Endodermal cell (in vitro differentiated cells): ENCODE data around the gene SURF6. TPM values are rescaled to one million over a fixed set of nuclear protein-coding genes. Genes with fewer than 3 reads are reported as not detected.
"Not testable (repeated sequence)": the region's sequence is repeated elsewhere in the genome, so short reads cannot be mapped to it uniquely, and the experiment has no call there.

ENCODE experiments used
- DNase-seq: peaks from one replicate; pipeline ENCODE4 v3.0.0-alpha.2; 2017
- H3K27ac ChIP-seq: 2 replicates; pipeline ENCODE4 v1.5.1; 2013; ENCODE audit warnings: mild to moderate bottlenecking, low read depth, low read length, moderate library complexity
- H3K27me3 ChIP-seq: 2 replicates; pipeline ENCODE4 v1.6.1; 2013; ENCODE audit warnings: mild to moderate bottlenecking, low read length, moderate library complexity; ENCODE audit not compliant: insufficient read depth, control insufficient read depth, poor library complexity, severe bottlenecking
- H3K36me3 ChIP-seq: 2 replicates; pipeline ENCODE4 v1.7.0; 2013; ENCODE audit warnings: mild to moderate bottlenecking, low read length, moderate library complexity; ENCODE audit not compliant: control insufficient read depth, insufficient read depth
- H3K4me1 ChIP-seq: one replicate; pipeline ENCODE4 v1.7.0; 2013; ENCODE audit warnings: low read length; ENCODE audit not compliant: control insufficient read depth, insufficient read depth
- H3K4me3 ChIP-seq: 2 replicates; pipeline ENCODE4 v1.5.1; 2013; ENCODE audit warnings: mild to moderate bottlenecking, low read length, moderate library complexity
- H3K9ac ChIP-seq: 2 replicates; pipeline ENCODE4 v1.6.1; 2013; ENCODE audit warnings: mild to moderate bottlenecking, low read length, moderate library complexity; ENCODE audit not compliant: poor library complexity, severe bottlenecking; ENCODE audit errors: extremely low read depth
- H3K9me3 ChIP-seq: 2 replicates; pipeline ENCODE4 v1.6.1; 2013; ENCODE audit warnings: mild to moderate bottlenecking, low read length, moderate library complexity; ENCODE audit not compliant: control insufficient read depth
- H3K27ac Mint-ChIP-seq: 2 replicates; pipeline ENCODE4 v1.8.0; 2020; ENCODE audit warnings: mixed read lengths
- H3K27me3 Mint-ChIP-seq: 2 replicates; pipeline ENCODE4 v1.8.0; 2021; ENCODE audit warnings: mild to moderate bottlenecking, mixed read lengths; ENCODE audit not compliant: insufficient read depth
- H3K36me3 Mint-ChIP-seq: 2 replicates; pipeline ENCODE4 v1.8.0; 2020; ENCODE audit warnings: low read depth, mixed read lengths
- H3K4me1 Mint-ChIP-seq: 2 replicates; pipeline ENCODE4 v1.8.0; 2020; ENCODE audit warnings: mixed read lengths
- H3K4me3 Mint-ChIP-seq: 2 replicates; pipeline ENCODE4 v1.8.0; 2020; ENCODE audit warnings: mild to moderate bottlenecking, moderate library complexity, mixed read lengths
- H3K9me3 Mint-ChIP-seq: 2 replicates; pipeline ENCODE4 v1.8.0; 2020; ENCODE audit warnings: mild to moderate bottlenecking, mixed read lengths
- whole genome bisulfite sequencing, 2 experiments: methylation state at CpG; one replicate each; pipeline versions ENCODE4 v1.1.5 to v1.1.7; 2013; ENCODE audit warnings: missing lambda C conversion rate in 2 of 2, mixed read lengths in 1 of 2; ENCODE audit not compliant: insufficient coverage in 1 of 2, insufficient read length in 1 of 2; 5-methylcytosine and 5-hydroxymethylcytosine counted together
- total RNA-seq, 2 donors: library from RNA; stranded (reverse); fragmentation: NEBNext Ultra II Directional in 1 of 2; extraction: Animal tissue kit (Norgen Biotek cat#: 25700) in 1 of 2; gene quantifications; 2 replicates in 1 of 2; 3 replicates in 1 of 2; pipeline ENCODE4 v1.2.1, GENCODE V29; 2021
- TF ChIP-seq, protein P1 (sequence below): fragments of 200-600 bp; sonication (generic); conservative IDR thresholded peaks from 2 replicates; pipeline ENCODE4 v1.5.0; 2021; ENCODE audit warnings: antibody characterized with exemption, mild to moderate bottlenecking

The SURF6 gene
- total RNA-seq, 2 donors from 2014 or later: 22.9 to 27.5 TPM

DNA sequence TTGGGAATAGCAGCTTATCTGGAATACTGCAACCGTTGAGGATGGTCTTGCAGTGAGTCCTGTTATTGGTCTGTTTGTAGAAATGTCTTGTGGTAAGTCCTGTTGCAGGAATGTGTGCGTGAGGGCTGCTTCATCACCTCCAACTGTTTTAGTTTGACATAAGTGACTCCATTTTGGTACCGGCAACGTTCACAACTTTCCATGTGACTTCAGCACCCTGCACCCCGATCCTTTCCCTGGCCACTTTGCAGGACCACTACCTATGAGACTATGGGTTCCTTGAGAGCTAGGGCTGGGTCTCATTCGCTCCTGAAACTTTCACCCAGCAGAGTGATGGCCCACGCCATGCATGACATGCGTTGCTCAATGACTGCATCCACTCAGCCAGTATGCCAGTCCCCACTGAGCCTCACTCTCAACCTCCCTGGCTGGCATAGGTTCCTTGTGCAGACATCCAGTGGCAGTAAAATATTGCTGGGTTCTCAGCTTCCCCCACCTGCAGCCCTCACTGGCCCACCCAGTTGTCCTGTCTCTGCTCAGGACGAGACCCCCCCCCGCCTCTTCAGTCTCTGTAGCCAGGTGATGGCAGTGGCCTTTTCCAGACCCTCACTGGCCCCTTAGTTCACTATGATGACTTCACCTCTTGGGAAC is 8.0 kb downstream of the SURF6 start:
- 92 to 99% methylated on average over 8 to 10 of the region's 10 CpGs for WGBS, 2 experiments
- Mint-ChIP-seq H3K4me3 (no peak overlapping the region), H3K9me3 (peaks cover 47% of the 10 kb centered on the region), H3K4me1 (no peaks in the 10 kb centered on the region), H3K27me3 (peaks cover 21% of the 10 kb centered on the region), H3K36me3 (peaks cover 32% of the 10 kb centered on the region), H3K27ac (no peak overlapping the region)
- H3K9ac ChIP-seq: no peak overlapping the region
- peaks cover 6% of the 10 kb centered on the region for H3K9me3 ChIP-seq
- H3K36me3 ChIP-seq: peaks cover 25% of the 10 kb centered on the region
- H3K27me3 ChIP-seq: no peaks in the 10 kb centered on the region
- TF ChIP-seq, protein P1, sequence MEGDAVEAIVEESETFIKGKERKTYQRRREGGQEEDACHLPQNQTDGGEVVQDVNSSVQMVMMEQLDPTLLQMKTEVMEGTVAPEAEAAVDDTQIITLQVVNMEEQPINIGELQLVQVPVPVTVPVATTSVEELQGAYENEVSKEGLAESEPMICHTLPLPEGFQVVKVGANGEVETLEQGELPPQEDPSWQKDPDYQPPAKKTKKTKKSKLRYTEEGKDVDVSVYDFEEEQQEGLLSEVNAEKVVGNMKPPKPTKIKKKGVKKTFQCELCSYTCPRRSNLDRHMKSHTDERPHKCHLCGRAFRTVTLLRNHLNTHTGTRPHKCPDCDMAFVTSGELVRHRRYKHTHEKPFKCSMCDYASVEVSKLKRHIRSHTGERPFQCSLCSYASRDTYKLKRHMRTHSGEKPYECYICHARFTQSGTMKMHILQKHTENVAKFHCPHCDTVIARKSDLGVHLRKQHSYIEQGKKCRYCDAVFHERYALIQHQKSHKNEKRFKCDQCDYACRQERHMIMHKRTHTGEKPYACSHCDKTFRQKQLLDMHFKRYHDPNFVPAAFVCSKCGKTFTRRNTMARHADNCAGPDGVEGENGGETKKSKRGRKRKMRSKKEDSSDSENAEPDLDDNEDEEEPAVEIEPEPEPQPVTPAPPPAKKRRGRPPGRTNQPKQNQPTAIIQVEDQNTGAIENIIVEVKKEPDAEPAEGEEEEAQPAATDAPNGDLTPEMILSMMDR: no peak
- DNase-seq: no peak
- H3K27ac ChIP-seq: no peak overlapping the region
- H3K4me3 ChIP-seq: no peak overlapping the region
- H3K4me1 ChIP-seq: no peaks in the 10 kb centered on the region

DNA sequence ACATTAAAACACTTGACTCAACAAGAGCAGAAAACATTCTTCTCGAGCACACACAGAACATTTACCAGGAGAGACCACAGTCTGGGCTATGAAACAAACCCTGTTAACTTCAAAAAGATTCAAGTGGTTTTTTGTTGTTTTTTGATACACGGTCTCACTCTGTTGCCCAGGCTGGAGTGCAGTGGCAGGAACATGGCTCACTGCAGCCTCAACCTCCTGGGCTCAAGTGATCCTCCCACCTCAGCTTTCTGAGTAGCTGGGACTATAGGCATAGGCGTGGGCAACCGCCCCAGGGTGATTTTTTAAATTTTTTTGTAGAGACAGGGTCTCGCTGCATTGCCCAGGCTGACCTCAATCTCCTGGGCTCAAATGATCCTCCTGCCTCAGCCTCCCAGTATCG is 9.0 kb downstream of the SURF6 start:
- H3K9ac ChIP-seq, H3K27ac Mint-ChIP-seq, H3K4me1 Mint-ChIP-seq, H3K9me3 ChIP-seq, H3K27me3 ChIP-seq, H3K4me3 Mint-ChIP-seq, H3K4me1 ChIP-seq, H3K4me3 ChIP-seq, H3K27ac ChIP-seq, DNase-seq: not testable (repeated sequence)
- H3K9me3 Mint-ChIP-seq: peaks cover 47% of the 10 kb centered on the region
- 60 to 91% methylated on average over 1 to 6 of the region's 6 CpGs for WGBS, 2 experiments
- peaks cover 21% of the 10 kb centered on the region for H3K27me3 Mint-ChIP-seq
- H3K36me3 Mint-ChIP-seq: peaks cover 23% of the 10 kb centered on the region
- peaks cover 16% of the 10 kb centered on the region for H3K36me3 ChIP-seq

DNA sequence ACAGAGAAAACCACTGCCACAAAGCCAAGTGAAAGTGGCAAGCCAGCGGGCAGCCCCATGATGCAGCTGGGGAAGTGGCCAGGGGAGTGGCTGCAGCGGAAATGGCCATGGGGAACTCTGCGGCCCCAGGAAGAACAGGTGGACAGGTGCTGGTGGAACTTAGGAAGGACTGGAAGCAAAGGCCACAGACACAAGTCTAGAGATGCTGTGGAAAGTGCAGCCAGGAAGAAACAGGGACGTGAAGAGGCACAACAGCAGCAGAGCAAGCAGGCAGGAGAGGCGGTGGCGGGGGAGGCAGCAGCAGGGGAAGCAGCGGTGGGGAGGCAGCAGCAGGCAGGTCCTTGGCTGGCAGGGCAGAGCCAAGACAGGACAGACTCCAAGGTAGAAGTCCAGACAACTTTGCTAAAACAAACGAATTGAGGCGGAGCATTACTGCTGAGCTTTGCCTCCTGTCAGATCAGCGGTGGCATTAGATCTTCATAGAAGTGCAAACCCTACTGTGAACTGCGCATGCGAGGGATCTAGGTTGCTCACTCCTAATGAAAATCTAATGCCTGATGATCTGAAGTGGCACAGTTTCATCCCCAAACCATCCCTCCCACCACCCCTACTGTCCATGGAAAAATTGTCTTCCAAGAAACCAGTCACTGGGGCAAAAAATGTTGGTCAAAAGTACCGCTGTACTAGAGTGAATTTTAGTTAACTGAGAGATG is 11.8 kb downstream of the SURF6 start:
- H3K4me3 Mint-ChIP-seq: no peak overlapping the region
- H3K9me3 Mint-ChIP-seq: peaks cover 46% of the 10 kb centered on the region
- Histone ChIP-seq H3K4me3 (no peak overlapping the region), H3K27ac (no peak overlapping the region), H3K27me3 (no peaks in the 10 kb centered on the region), H3K9me3 (peaks cover 6% of the 10 kb centered on the region), H3K36me3 (no peaks in the 10 kb centered on the region), H3K9ac (no peak overlapping the region), H3K4me1 (no peaks in the 10 kb centered on the region)
- H3K36me3 Mint-ChIP-seq: peaks cover 2% of the 10 kb centered on the region
- H3K27ac Mint-ChIP-seq: no peak overlapping the region
- H3K4me1 Mint-ChIP-seq: no peaks in the 10 kb centered on the region
- no peak for DNase-seq
- WGBS, 2 experiments: 84% methylated on average over 13 of the region's 13 CpGs
- TF ChIP-seq, protein P1: no peak
- H3K27me3 Mint-ChIP-seq: peaks cover 21% of the 10 kb centered on the region
